Measurements from ENCODE around the gene HSF2. TPM values are rescaled to one million over a fixed set of nuclear protein-coding genes. Genes with fewer than 3 reads are reported as not detected.

Gene HSF2
- total RNA-seq, 1 experiment from 2014 or later: 10.6 TPM

DNA sequence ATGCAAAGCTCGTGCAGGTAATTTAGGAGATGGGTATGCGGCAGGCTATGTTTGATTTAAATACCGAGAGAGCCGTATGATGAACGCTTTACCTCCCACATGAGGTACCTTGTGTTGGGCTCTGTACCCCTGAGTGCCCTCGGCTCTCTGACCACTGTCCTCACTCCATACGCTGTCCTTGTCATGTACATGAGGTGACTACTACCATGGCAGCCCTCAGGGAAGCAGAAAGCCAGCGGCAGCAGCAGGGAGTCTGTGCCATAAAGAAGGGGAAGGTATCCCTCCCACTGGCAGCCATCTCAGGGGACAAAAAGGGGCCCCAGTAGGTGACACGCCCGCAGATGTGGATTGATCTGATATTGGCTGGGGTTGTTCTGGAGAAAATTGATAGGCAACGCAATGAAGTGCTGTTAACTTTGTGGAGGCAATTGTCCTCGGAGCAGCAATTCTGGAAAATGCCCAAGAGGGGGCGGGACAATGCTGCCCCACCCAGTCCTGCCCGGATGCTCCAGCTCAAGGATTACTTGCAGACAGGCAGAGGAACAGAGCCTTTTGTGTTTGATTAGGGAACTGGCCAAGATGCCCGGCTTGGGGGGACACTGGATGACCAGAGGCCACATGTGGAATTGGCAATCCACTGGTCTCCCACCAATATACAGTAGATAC, 38.0 kb upstream of the HSF2 start:
- H3K4me1 Mint-ChIP-seq: no peaks in the 10 kb centered on the region
- peak; percentile 67 for ATAC-seq
- H3K36me3 Mint-ChIP-seq: no peaks in the 10 kb centered on the region
- TF ChIP-seq, protein P1, sequence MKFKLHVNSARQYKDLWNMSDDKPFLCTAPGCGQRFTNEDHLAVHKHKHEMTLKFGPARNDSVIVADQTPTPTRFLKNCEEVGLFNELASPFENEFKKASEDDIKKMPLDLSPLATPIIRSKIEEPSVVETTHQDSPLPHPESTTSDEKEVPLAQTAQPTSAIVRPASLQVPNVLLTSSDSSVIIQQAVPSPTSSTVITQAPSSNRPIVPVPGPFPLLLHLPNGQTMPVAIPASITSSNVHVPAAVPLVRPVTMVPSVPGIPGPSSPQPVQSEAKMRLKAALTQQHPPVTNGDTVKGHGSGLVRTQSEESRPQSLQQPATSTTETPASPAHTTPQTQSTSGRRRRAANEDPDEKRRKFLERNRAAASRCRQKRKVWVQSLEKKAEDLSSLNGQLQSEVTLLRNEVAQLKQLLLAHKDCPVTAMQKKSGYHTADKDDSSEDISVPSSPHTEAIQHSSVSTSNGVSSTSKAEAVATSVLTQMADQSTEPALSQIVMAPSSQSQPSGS (CRISPR knock-in tag; IDR thresholded peaks at IDR 0.05; ENCODE audit: borderline replicate concordance, low read depth): no peak
- TF ChIP-seq CBFB (CRISPR knock-in tag; IDR thresholded peaks at IDR 0.05; ENCODE audit: low read depth) (no peak), ZNF138 (CRISPR knock-in tag; conservative IDR thresholded peaks at IDR 0.05) (no peak), ZNF317 (CRISPR knock-in tag; IDR thresholded peaks at IDR 0.05; ENCODE audit: borderline replicate concordance, low read depth) (no peak), GRHL2 (CRISPR knock-in tag; IDR thresholded peaks at IDR 0.05; ENCODE audit: insufficient replicate concordance, severe bottlenecking) (no peak), ELF4 (CRISPR knock-in tag; IDR thresholded peaks at IDR 0.05; ENCODE audit: low read depth) (no peak), CREM (CRISPR knock-in tag; IDR thresholded peaks at IDR 0.05) (no peak), ESRRA (CRISPR knock-in tag; IDR thresholded peaks at IDR 0.05; ENCODE audit: borderline replicate concordance) (no peak), CREB1 (CRISPR knock-in tag; IDR thresholded peaks at IDR 0.05) (no peak), SMAD3 (CRISPR knock-in tag; IDR thresholded peaks at IDR 0.05; ENCODE audit: borderline replicate concordance) (no peak), TEAD1 (CRISPR knock-in tag; IDR thresholded peaks at IDR 0.05) (no peak), MYBL2 (CRISPR knock-in tag; IDR thresholded peaks at IDR 0.05) (no peak), ZNF219 (CRISPR knock-in tag; IDR thresholded peaks at IDR 0.05; ENCODE audit: borderline replicate concordance) (no peak), KAT7 (CRISPR knock-in tag; IDR thresholded peaks at IDR 0.05; ENCODE audit: borderline replicate concordance) (no peak), IRF2 (CRISPR knock-in tag; IDR thresholded peaks at IDR 0.05; ENCODE audit: borderline replicate concordance, low read depth) (no peak)
- TF ChIP-seq, protein P2, sequence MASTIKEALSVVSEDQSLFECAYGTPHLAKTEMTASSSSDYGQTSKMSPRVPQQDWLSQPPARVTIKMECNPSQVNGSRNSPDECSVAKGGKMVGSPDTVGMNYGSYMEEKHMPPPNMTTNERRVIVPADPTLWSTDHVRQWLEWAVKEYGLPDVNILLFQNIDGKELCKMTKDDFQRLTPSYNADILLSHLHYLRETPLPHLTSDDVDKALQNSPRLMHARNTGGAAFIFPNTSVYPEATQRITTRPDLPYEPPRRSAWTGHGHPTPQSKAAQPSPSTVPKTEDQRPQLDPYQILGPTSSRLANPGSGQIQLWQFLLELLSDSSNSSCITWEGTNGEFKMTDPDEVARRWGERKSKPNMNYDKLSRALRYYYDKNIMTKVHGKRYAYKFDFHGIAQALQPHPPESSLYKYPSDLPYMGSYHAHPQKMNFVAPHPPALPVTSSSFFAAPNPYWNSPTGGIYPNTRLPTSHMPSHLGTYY (CRISPR knock-in tag; IDR thresholded peaks at IDR 0.05): no peak
- TF ChIP-seq, protein P3, sequence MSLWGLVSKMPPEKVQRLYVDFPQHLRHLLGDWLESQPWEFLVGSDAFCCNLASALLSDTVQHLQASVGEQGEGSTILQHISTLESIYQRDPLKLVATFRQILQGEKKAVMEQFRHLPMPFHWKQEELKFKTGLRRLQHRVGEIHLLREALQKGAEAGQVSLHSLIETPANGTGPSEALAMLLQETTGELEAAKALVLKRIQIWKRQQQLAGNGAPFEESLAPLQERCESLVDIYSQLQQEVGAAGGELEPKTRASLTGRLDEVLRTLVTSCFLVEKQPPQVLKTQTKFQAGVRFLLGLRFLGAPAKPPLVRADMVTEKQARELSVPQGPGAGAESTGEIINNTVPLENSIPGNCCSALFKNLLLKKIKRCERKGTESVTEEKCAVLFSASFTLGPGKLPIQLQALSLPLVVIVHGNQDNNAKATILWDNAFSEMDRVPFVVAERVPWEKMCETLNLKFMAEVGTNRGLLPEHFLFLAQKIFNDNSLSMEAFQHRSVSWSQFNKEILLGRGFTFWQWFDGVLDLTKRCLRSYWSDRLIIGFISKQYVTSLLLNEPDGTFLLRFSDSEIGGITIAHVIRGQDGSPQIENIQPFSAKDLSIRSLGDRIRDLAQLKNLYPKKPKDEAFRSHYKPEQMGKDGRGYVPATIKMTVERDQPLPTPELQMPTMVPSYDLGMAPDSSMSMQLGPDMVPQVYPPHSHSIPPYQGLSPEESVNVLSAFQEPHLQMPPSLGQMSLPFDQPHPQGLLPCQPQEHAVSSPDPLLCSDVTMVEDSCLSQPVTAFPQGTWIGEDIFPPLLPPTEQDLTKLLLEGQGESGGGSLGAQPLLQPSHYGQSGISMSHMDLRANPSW (CRISPR knock-in tag; conservative IDR thresholded peaks at IDR 0.05; ENCODE audit: low read depth): no peak
- TF ChIP-seq, protein P4, sequence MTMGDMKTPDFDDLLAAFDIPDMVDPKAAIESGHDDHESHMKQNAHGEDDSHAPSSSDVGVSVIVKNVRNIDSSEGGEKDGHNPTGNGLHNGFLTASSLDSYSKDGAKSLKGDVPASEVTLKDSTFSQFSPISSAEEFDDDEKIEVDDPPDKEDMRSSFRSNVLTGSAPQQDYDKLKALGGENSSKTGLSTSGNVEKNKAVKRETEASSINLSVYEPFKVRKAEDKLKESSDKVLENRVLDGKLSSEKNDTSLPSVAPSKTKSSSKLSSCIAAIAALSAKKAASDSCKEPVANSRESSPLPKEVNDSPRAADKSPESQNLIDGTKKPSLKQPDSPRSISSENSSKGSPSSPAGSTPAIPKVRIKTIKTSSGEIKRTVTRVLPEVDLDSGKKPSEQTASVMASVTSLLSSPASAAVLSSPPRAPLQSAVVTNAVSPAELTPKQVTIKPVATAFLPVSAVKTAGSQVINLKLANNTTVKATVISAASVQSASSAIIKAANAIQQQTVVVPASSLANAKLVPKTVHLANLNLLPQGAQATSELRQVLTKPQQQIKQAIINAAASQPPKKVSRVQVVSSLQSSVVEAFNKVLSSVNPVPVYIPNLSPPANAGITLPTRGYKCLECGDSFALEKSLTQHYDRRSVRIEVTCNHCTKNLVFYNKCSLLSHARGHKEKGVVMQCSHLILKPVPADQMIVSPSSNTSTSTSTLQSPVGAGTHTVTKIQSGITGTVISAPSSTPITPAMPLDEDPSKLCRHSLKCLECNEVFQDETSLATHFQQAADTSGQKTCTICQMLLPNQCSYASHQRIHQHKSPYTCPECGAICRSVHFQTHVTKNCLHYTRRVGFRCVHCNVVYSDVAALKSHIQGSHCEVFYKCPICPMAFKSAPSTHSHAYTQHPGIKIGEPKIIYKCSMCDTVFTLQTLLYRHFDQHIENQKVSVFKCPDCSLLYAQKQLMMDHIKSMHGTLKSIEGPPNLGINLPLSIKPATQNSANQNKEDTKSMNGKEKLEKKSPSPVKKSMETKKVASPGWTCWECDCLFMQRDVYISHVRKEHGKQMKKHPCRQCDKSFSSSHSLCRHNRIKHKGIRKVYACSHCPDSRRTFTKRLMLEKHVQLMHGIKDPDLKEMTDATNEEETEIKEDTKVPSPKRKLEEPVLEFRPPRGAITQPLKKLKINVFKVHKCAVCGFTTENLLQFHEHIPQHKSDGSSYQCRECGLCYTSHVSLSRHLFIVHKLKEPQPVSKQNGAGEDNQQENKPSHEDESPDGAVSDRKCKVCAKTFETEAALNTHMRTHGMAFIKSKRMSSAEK (CRISPR knock-in tag; IDR thresholded peaks at IDR 0.05; ENCODE audit: borderline replicate concordance): no peak
- TF ChIP-seq, protein P5, sequence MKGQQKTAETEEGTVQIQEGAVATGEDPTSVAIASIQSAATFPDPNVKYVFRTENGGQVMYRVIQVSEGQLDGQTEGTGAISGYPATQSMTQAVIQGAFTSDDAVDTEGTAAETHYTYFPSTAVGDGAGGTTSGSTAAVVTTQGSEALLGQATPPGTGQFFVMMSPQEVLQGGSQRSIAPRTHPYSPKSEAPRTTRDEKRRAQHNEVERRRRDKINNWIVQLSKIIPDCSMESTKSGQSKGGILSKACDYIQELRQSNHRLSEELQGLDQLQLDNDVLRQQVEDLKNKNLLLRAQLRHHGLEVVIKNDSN (CRISPR knock-in tag; IDR thresholded peaks at IDR 0.05): no peak
- H3K4me3 Mint-ChIP-seq: no peak overlapping the region
- peak; percentile 18 for DNase-seq (ENCODE audit: low spot score)
- no peak overlapping the region for H3K27ac Mint-ChIP-seq
- peaks cover 13% of the 10 kb centered on the region for H3K9me3 Mint-ChIP-seq
- ChIA-PET POLR2A (no interaction called here), CTCF (interaction anchor here (0.6 to 1.0 kb wide), 3 partner anchors 10 to 1380 kb away, joined by 3 to 4 read pairs (median 3); no protein-coding TSS in a partner anchor)
- no peaks in the 10 kb centered on the region for H3K27me3 Mint-ChIP-seq (ENCODE audit: low read depth)
